Measurements from ENCODE around the gene EPHA3.

The EPHA3 gene

DNA sequence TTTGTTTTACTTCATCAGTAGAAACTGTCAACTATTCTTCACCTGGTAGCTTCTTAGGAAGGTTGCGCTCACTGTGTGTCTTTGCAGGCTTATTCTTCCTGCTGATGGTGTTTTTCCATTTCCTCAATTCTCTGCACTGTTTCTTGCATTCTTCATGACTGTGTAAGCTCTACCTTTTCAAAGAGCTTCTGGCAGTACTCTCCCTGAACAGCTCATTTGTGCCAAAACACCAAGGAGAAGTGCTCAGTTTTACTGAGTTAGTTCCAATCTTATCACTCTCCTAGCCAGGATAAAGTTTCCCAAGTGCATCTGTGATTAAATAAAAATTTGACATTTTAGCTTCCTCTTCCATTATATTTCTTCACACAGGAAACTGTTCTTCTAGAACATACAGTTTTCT, 339.8 kb downstream of the EPHA3 start:
- DNase-seq (no peak), ATAC-seq (no peak)

DNA sequence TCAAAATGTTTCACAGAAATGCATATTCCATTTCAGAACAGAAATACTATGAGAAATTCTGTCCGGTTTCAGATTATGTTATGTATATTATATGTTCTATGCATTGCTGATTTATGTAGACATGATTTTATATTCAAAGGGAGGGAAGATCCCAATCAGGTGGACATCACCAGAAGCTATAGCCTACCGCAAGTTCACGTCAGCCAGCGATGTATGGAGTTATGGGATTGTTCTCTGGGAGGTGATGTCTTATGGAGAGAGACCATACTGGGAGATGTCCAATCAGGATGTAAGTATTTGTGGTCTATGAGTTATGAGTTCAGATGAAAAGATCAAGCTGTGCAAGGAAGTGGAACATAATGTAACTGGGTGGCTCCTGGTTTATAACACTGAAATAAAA, 341.7 kb downstream of the EPHA3 start:
- DNase-seq (no peak), ATAC-seq (no peak)

DNA sequence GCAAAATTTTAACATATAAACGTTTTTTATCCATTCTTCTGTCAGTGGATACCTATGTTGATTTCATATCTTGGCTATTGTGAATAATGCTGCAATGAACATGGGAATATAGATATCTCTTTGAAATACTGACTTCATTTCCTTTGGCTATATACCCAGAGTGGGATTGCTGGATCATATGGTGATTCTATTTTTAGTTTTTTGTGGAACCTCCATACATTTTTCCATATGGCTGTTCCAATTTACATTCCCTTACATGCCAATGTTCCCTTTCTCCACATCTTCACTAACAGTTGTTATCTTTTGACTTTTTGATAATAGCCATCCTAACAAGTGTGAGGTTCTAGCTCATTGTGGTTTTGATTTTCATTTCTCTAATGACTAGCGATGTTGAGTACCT, 344.6 kb downstream of the EPHA3 start:
- DNase-seq: no peak
- ATAC-seq: no peak

DNA sequence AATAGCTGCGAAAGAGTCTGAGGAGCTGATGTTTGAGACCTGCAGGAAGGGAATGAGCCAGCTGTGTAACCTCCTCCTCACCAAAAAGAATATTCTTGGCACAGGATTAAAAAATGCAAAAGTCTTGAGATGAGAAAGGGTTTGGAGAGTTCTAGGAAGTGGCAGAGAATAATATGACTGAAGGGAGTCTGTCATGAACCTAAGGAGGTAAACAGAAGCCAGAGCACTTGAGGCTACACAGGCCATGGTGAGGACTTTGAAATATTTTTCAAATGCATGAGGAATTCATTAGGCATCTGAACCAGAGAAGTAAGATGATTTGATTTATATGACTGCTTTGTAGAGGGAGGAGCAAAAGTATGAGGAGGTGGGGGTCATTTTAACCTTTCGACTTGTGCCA, 347.8 kb downstream of the EPHA3 start:
- DNase-seq (no peak), ATAC-seq (no peak)

DNA sequence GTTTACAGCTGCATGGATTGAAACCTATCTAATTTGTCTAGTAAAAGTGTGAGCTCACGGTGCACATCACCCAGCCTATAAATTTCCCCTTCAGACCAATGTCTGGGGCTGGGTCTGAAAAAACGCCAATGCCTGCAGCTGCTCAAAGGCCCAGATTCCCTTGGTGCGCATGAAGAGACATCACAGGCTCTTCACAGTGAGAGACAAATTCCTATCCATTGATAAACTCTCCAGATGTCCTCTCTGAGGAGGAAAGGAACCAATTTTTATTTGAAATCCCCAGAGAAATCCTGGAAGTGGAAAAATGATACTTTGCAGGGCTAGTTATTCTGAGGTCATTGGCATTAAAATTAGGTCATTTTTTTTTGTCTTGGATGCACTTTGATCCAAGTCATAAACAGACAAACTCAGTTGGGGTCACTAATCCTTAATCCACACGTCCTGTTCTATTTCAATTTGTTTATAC, 360.5 kb downstream of the EPHA3 start:
- DNase-seq (no peak), ATAC-seq (no peak)

DNA sequence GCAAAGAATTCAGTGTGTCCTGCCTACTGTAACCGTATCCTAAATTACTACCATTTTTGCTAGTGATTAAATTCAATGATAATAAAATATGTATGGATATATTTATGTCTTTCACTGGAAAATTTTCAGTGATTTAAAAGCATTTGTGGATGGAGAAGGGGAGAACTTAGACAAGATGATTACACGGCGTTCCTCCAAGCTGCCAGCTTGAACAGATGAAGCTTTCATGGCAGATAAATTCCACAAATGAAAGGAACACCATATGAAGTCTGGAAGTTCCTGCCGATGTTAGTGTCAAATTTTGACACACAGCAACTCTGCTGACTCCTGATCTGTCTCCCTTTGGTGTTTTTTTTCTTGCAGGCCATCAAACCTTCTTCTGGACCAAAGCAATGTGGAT, 364.7 kb downstream of the EPHA3 start:
- DNase-seq (no peak), ATAC-seq (no peak)

DNA sequence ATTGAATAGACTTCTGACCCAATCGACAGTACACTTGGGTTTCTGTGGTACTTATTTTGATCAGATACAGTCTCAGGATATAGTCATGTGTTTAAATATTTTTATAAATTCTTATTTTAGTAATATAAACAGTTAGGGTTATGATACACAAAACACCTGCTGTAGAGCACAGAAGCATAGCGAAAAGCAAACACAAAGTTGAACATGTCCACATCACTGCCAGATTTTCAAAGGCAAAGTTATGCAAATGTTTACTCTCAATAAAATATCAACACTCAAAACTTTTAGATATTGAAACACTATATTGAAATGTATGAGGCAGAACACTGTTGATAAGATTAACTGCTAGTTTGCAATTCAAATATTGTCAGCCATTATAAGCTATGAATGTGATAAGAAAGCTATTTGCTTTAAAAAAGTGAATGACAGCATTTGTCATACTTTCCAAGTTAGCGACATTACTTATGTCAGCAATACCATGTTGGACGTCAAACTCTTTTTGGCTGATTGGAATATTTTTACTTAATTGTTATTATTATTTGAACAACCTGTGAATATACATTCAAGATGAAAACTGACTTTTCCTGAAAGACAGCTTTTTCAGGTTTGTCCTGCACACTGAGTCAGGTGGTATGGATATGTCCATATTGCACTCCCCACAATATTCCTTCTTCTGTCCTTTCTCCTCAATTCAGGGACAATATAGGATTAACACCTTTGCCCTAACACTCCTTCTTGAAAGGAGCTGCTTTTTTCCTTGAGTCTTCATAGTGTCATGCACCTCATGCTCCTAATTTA, 367.1 kb downstream of the EPHA3 start:
- no peak for DNase-seq
- ATAC-seq: no peak

DNA sequence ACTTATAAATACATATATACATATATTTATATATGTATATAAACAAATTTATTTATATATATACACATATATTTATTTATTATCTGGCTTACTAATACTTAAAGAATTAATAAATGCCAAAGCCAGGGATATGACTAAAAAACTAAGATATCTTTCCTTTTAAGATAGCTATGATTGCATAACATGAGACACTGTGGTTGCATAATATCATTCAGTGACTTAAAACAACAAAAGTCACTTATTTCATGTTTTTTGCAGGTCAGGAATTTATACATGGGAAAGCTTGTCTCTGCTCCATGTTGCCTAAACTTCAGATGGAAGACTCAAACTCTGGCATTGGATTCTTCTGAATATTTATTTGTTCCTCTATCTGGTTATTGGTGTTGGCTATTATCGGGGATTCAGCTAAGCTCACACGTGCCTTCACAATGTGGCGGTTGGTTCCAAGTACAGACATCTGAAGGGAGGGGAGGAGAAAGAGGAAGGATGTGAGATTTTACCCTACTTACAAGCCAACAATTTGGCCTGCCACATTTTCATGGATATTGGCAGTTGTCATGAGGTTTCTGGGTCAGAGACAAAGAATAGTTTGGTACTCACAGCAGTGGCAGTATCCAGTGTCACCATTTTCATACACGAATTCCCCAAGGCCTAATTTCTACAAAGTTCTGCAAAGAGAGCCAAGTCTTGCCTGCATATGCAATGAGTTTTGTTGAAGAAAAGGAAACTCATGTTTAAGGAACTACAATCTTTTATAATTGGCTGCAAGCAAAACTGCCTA, 381.6 kb downstream of the EPHA3 start:
- ATAC-seq (no peak), DNase-seq (no peak)

DNA sequence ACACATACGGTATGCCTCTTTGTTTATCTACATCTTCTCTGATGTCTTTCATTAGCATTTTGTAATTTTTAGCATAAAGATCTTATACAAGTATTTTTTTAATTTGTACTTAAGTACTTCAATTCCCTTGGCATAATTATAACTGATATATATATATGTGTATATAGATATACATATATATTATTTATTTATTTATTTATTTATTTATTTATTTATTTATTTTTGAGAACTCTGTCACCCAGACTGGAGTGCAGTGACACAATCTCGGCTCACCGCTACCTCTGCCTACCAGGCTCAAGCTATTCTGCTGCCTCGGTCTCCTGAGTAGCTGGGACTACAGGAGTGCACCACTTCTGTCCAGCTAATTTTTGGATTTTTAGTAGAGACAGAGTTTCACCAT, 382.7 kb downstream of the EPHA3 start:
- DNase-seq (no peak), ATAC-seq (no peak)

DNA sequence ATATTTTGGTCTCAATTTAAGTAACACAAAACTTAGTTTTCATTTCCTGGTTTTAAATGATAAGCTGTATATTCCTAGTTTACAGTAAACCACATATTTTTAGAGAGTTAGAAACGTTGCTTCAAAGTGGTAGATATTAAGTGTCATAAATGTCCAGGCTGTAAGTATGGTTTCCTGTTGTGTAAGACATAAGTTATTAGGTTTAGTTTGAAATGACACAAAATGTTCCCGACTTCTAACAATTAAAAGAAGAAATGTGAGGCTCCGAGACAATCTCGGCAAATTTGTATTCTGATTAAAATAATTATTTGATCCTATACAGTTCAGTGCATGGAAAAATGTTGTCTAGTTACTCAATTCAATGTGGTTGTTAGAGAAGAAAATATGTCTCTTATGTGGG, 387.3 kb downstream of the EPHA3 start:
- no peak for DNase-seq
- no peak for ATAC-seq

DNA sequence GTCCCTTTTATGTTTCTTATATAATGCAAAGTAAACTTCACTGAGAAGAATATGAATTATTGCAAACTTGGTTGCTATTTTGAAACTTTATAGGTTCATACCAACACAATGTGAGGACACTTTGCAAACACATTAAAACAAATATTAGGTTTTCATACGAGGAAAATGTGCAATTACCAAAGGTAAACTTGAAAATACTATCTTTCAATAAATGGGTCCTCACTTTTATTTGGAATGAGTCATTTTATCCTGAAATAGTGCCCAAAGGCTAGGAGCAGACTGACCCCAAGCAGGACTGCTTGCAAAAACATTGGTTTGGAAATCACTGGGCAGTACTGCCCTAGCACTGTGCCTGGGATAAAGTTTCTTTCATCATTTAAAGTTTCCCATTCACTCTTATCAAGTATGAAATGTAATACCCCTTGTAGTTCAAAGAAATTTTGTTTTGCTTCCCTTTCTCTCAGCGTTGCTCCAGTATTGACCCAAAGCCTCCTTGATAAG, 396.5 kb downstream of the EPHA3 start:
- DNase-seq (no peak), ATAC-seq (no peak)

DNA sequence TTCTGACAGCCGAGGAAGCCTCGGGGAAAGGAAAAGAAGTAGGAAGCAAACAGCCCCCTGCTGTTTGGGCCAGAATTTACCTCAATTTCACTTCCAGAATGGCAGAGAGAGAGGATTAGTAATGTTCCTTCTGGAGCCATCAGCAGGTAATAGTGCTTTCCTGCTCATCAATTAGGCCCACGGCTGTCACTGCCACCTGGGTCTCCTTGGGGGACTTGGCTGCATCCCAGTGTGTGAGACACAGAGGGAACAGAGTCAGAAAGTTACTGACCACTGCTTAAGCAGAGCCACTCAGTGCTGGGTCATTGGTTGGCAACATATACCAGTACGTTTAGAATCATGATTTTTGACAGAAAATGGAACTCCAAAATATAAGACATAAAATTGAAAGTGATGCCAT, 397.0 kb downstream of the EPHA3 start:
- DNase-seq (no peak), ATAC-seq (no peak)

DNA sequence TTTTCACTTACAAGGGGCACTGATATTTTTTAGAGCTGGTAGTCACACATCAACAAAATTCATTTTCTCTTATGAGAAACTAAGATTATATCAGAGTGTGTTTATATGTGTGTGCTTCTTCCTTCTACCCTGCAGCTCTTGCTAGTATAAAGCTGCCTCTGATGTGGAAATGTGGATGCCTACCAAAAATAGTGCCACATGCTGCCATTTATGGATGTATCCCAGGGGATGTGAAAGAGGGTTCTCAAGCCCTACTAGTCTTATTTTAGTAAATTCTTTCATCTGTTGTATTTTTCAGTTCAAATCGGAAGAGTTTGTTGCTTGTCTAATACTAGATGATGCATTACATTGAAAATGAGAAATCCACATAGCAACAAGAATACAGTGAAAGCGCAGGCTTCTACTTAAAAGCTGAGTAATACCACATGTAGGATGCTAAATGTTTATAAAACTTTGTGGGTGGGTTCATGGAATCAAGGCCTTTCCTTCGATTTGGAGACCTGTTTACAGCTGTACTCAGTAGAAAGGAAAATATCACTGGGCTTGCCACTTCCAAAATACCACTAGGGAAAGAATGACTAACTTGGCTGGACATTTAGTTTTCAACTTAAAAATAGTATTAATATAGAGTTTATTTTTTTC, 399.2 kb downstream of the EPHA3 start:
- ATAC-seq (no peak), DNase-seq (no peak)

DNA sequence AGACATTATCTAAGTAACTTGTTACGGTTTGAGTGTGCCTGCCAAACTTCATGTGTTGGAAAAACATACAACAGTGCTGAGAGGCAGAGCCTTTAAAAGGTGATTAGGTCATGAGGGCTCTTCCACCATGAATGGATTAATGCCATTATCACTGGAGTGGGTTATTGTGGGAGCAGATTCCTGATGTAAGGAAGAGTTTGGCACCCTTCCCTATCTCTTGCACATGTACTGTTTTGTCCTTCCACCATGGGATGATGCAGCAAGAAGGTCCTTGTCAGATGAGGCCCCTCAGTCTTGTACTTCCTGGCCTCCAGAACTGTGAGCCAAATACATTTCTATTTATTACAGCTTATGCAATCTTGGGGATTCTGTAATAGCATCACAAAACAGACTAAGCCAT, 413.9 kb downstream of the EPHA3 start:
- ATAC-seq: no peak
- DNase-seq: no peak

DNA sequence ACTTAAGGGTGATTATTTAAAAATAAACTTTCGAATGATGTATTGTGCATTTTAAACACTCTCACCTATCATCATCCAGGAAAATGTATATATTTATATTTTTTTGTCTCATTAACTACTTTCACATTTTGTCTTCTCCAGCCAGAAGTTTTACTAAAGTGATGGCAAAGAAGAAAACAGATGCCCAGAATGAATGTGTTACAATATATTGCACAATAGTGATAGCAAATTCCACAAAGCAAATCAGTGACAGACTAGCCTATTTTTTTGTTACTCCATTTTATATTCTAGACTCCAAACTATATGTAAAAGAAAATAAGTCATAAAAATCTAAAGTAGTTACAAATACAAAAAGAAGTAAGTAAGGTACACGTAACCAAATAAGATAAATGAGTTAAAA, 414.7 kb downstream of the EPHA3 start:
- ATAC-seq: no peak
- DNase-seq: no peak

DNA sequence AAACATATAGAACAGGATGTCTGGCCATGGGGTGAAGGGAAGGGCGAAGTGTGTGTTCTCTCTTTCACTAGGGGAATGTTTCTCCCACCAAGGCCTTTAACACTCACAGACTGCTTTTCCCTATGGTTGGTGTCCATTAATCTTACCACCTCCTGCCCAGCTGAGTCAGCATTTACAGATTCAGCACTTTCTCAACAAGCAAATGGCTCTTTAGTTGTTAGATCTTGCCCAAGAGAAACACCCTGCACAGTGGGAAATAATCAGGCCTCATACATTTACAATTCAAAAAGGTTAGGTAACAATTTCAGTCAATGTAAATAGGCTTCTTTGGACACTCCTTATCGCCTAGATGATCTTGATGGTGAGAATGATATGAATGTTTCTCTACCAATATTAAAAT, 418.2 kb downstream of the EPHA3 start:
- ATAC-seq (no peak), DNase-seq (no peak)

DNA sequence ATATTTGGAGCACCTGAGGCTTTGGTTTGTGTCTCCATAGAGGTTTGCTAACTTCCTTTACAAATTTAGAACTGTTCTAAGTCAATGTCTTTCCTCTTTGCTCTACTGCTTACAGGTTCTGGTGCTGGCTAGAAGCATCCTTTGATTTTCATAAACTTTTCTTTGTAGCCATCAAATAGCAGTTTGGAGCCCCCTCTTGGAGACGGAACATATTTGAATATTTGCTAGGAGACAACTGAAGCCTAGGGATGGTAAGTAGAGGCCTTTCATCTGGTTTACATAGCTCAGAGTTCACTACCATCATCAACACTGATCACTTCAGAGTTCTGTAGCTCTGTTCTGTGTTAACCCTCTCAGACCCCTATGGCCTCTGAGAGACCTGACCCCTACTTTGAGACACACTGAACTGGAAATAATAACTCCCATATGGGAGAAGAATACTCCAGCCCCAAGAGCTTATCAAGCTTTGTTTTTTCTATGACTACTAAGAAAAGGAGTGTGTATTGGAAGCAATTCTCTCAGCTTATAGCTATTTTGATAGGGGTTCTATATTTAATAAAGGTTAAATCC, 420.4 kb downstream of the EPHA3 start:
- DNase-seq (no peak), ATAC-seq (no peak)

Data from stimulated activated naive CD8-positive, alpha-beta T cell treated with anti-CD3 and anti-CD28 coated beads, Interleukin-15, Interleukin-2, amounts not matched to agents 100 U/mL and 50 U/mL, for 24 hours (primary cell).